ENCODE results near the gene STEAP3.

STEAP3 gene

GRCh38 chr2:119252186-119253113 lies 28.8 kb downstream of the STEAP3 start:
- H3K4me3 ChIP-seq (ENCODE audit: low read length in 2 of 2), result no peak overlapping the region
- peaks cover 3 to 11% of the 10 kb centered on the region in 2 donors for H3K36me3 ChIP-seq (ENCODE audit: control insufficient read depth in 2 of 2, insufficient read depth in 2 of 2, low read length in 2 of 2)
- H3K9me3 ChIP-seq (ENCODE audit: control insufficient read depth in 2 of 2, low read length in 2 of 2), result no peaks in the 10 kb centered on the region
- H3K27me3 ChIP-seq (ENCODE audit: control insufficient read depth in 2 of 2, insufficient read depth in 2 of 2, low read length in 2 of 2), result no peaks in the 10 kb centered on the region
- no peak overlapping the region for H3K27ac ChIP-seq (ENCODE audit: low read depth in 2 of 2, low read length in 2 of 2)
- H3K9ac ChIP-seq (ENCODE audit: low read depth in 1 of 2, low read length in 2 of 2), result no peak overlapping the region
- H3K4me1 ChIP-seq (ENCODE audit: control insufficient read depth in 2 of 2, insufficient read depth in 2 of 2, low read length in 2 of 2), result no peaks in the 10 kb centered on the region

GRCh38 chr2:119253114-119253702 lies 29.6 kb downstream of the STEAP3 start:
- H3K27me3 ChIP-seq (ENCODE audit: control insufficient read depth in 2 of 2, insufficient read depth in 2 of 2, low read length in 2 of 2), result no peaks in the 10 kb centered on the region
- H3K4me1 ChIP-seq (ENCODE audit: control insufficient read depth in 2 of 2, insufficient read depth in 2 of 2, low read length in 2 of 2), result no peaks in the 10 kb centered on the region
- H3K9me3 ChIP-seq (ENCODE audit: control insufficient read depth in 2 of 2, low read length in 2 of 2), result no peaks in the 10 kb centered on the region
- no peak overlapping the region for H3K9ac ChIP-seq (ENCODE audit: low read depth in 1 of 2, low read length in 2 of 2)
- no peak overlapping the region for H3K4me3 ChIP-seq (ENCODE audit: low read length in 2 of 2)
- H3K36me3 ChIP-seq (ENCODE audit: control insufficient read depth in 2 of 2, insufficient read depth in 2 of 2, low read length in 2 of 2), result peaks cover 3 to 11% of the 10 kb centered on the region in 2 donors
- H3K27ac ChIP-seq (ENCODE audit: low read depth in 2 of 2, low read length in 2 of 2), result no peak overlapping the region

DNA sequence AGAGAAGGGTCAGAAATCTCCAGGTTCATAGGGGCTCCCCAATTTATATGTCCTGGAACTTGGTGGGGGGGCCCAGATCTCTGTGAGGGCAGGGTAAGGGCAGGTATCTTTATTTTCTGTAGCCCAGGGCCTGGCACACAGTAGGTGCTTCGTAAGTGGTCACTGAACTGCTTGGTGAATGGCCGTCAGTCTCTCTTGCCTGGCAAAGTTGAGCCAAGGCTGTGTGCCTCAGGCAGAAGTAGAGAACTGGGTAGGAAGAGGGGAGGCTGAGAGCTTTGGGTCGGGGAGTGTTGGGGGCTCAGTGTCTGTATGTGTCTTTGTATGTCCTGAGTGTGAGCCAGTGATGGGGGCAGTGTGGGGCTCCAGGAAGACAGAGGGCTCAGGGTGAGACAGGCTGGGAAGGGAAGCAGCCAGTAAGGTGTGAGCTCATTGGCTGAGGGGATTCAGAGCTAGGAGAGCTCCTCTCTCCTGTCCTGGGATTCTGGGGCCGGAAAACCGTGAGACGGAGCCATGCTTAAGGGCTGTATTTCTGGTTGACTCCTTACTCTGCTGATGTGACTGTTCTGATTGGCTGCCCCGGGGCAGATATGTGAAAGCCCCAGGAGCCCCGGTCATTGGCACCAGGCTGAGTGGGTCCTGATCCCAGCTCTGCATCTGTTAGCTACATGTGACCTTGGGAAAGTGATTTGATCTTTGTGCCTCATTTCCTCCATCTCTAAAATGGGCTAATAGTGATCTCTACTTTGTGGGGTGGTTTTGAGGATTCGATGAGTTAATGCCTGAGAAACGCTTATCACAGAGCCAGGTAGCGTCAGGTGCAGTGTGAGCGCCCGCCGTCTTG lies 30.3 kb downstream of the STEAP3 start:
- Histone ChIP-seq H3K9ac (ENCODE audit: low read depth in 1 of 2, low read length in 2 of 2) (no peak overlapping the region), H3K27ac (ENCODE audit: low read depth in 2 of 2, low read length in 2 of 2) (no peak overlapping the region), H3K4me1 (ENCODE audit: control insufficient read depth in 2 of 2, insufficient read depth in 2 of 2, low read length in 2 of 2) (no peaks in the 10 kb centered on the region), H3K4me3 (ENCODE audit: low read length in 2 of 2) (no peak overlapping the region), H3K36me3 (ENCODE audit: control insufficient read depth in 2 of 2, insufficient read depth in 2 of 2, low read length in 2 of 2) (peaks cover 3 to 8% of the 10 kb centered on the region in 2 donors), H3K9me3 (ENCODE audit: control insufficient read depth in 2 of 2, low read length in 2 of 2) (no peaks in the 10 kb centered on the region), H3K27me3 (ENCODE audit: control insufficient read depth in 2 of 2, insufficient read depth in 2 of 2, low read length in 2 of 2) (no peaks in the 10 kb centered on the region)

- H3K4me3 ChIP-seq (ENCODE audit: low read length in 2 of 2), result no peak overlapping the region
Observed at GRCh38 chr2:119254601-119255080, 31.0 kb downstream of the STEAP3 start.

DNA sequence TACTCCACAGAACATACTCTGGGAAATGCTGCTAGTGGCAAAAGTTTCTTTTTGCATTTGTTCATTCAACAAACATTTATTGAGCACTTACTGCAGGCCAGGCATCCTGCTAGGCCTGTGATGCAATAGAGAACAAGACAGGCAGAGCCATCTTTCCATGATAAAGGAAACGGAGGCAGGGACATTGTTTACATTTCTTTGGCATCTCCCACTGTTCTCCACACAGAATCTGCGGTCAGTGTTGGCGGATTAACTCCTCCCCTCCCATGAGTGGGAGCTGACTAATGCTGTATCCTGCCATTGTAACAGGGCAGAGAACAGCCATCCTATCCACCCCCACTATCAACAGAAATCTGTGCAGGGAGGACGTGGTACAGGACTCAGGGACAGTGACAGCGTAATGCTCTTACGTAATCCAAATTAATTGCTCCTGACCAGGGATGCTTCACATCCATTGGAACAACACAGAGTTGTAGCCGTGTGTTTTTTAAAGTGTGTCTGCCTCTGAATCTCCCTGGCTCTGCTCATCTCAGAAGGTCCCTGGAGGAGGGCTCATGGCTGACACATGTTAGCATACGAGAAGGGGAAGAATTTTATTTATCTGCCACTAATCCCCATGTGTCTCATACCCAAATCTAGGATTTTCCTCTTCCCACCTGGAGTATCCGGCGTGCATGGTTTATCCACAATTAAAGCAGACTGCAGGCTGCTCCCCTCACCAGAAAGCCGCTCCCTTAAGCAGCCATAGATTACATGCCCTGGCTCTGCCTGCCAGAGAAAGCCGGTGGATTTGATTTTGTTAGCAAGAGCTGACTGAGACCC lies 32.3 kb downstream of the STEAP3 start:
- no peaks in the 10 kb centered on the region for H3K27me3 ChIP-seq (ENCODE audit: control insufficient read depth in 2 of 2, insufficient read depth in 2 of 2, low read length in 2 of 2)
- no peak overlapping the region for H3K4me3 ChIP-seq (ENCODE audit: low read length in 2 of 2)
- H3K4me1 ChIP-seq (ENCODE audit: control insufficient read depth in 2 of 2, insufficient read depth in 2 of 2, low read length in 2 of 2), result no peaks in the 10 kb centered on the region
- H3K36me3 ChIP-seq (ENCODE audit: control insufficient read depth in 2 of 2, insufficient read depth in 2 of 2, low read length in 2 of 2), result peaks cover 3% of the 10 kb centered on the region in 2 donors
- no peak overlapping the region for H3K27ac ChIP-seq (ENCODE audit: low read depth in 2 of 2, low read length in 2 of 2)
- H3K9ac ChIP-seq (ENCODE audit: low read depth in 1 of 2, low read length in 2 of 2), result no peak overlapping the region
- no peaks in the 10 kb centered on the region for H3K9me3 ChIP-seq (ENCODE audit: control insufficient read depth in 2 of 2, low read length in 2 of 2)

More at GRCh38 chr2:119254601-119255080, 31.0 kb downstream of the STEAP3 start:
- H3K27me3 ChIP-seq (ENCODE audit: control insufficient read depth in 2 of 2, insufficient read depth in 2 of 2, low read length in 2 of 2), result no peaks in the 10 kb centered on the region
- H3K27ac ChIP-seq (ENCODE audit: low read depth in 2 of 2, low read length in 2 of 2), result no peak overlapping the region
- H3K4me1 ChIP-seq (ENCODE audit: control insufficient read depth in 2 of 2, insufficient read depth in 2 of 2, low read length in 2 of 2), result no peaks in the 10 kb centered on the region
- peaks cover 3 to 7% of the 10 kb centered on the region in 2 donors for H3K36me3 ChIP-seq (ENCODE audit: control insufficient read depth in 2 of 2, insufficient read depth in 2 of 2, low read length in 2 of 2)
- H3K9me3 ChIP-seq (ENCODE audit: control insufficient read depth in 2 of 2, low read length in 2 of 2), result no peaks in the 10 kb centered on the region
- no peak overlapping the region for H3K9ac ChIP-seq (ENCODE audit: low read depth in 1 of 2, low read length in 2 of 2)

- Histone ChIP-seq H3K4me1 (ENCODE audit: control insufficient read depth in 2 of 2, insufficient read depth in 2 of 2, low read length in 2 of 2) (no peaks in the 10 kb centered on the region), H3K9ac (ENCODE audit: low read depth in 1 of 2, low read length in 2 of 2) (no peak overlapping the region), H3K27me3 (ENCODE audit: control insufficient read depth in 2 of 2, insufficient read depth in 2 of 2, low read length in 2 of 2) (no peaks in the 10 kb centered on the region), H3K36me3 (ENCODE audit: control insufficient read depth in 2 of 2, insufficient read depth in 2 of 2, low read length in 2 of 2) (peaks cover 3% of the 10 kb centered on the region in 2 donors), H3K27ac (ENCODE audit: low read depth in 2 of 2, low read length in 2 of 2) (no peak overlapping the region), H3K9me3 (ENCODE audit: control insufficient read depth in 2 of 2, low read length in 2 of 2) (no peaks in the 10 kb centered on the region), H3K4me3 (ENCODE audit: low read length in 2 of 2) (no peak overlapping the region)
Observed at GRCh38 chr2:119256582-119256921, 32.9 kb downstream of the STEAP3 start.

DNA sequence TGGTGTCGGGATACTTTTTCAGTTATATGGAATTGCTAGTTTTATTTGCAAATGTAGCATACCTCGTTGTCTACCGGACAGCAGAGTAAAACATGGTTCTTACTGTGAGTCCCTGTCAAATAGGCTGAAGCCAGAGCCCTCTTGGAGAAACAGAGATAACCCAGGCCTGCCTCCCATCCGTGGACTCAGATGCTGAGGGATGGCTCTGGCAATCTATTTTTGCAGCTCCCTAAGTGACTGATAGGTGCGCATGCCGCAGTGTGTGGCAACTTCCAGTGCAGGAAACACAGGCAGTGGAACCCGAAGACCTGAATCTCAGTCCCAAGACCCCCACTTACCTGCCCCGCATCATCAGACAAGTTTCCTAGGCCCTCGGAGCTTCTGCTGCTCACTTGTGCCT lies 33.6 kb downstream of the STEAP3 start:
- peaks cover 3% of the 10 kb centered on the region in 2 donors for H3K36me3 ChIP-seq (ENCODE audit: control insufficient read depth in 2 of 2, insufficient read depth in 2 of 2, low read length in 2 of 2)
- no peaks in the 10 kb centered on the region for H3K9me3 ChIP-seq (ENCODE audit: control insufficient read depth in 2 of 2, low read length in 2 of 2)
- H3K4me3 ChIP-seq (ENCODE audit: low read length in 2 of 2), result no peak overlapping the region
- no peak overlapping the region for H3K27ac ChIP-seq (ENCODE audit: low read depth in 2 of 2, low read length in 2 of 2)
- no peaks in the 10 kb centered on the region for H3K27me3 ChIP-seq (ENCODE audit: control insufficient read depth in 2 of 2, insufficient read depth in 2 of 2, low read length in 2 of 2)
- no peak overlapping the region for H3K9ac ChIP-seq (ENCODE audit: low read depth in 1 of 2, low read length in 2 of 2)
- H3K4me1 ChIP-seq (ENCODE audit: control insufficient read depth in 2 of 2, insufficient read depth in 2 of 2, low read length in 2 of 2), result no peaks in the 10 kb centered on the region

GRCh38 chr2:119259296-119259860 lies 35.7 kb downstream of the STEAP3 start:
- H3K36me3 ChIP-seq (ENCODE audit: control insufficient read depth in 2 of 2, insufficient read depth in 2 of 2, low read length in 2 of 2), result peaks cover 3% of the 10 kb centered on the region in 2 donors
- H3K4me1 ChIP-seq (ENCODE audit: control insufficient read depth in 2 of 2, insufficient read depth in 2 of 2, low read length in 2 of 2), result no peaks in the 10 kb centered on the region
- H3K27me3 ChIP-seq (ENCODE audit: control insufficient read depth in 2 of 2, insufficient read depth in 2 of 2, low read length in 2 of 2), result no peaks in the 10 kb centered on the region
- H3K9ac ChIP-seq (ENCODE audit: low read depth in 1 of 2, low read length in 2 of 2), result no peak overlapping the region
- no peak overlapping the region for H3K4me3 ChIP-seq (ENCODE audit: low read length in 2 of 2)
- no peaks in the 10 kb centered on the region for H3K9me3 ChIP-seq (ENCODE audit: control insufficient read depth in 2 of 2, low read length in 2 of 2)
- H3K27ac ChIP-seq (ENCODE audit: low read depth in 2 of 2, low read length in 2 of 2), result no peak overlapping the region
